ENCODE measurements around the gene RECQL.

The RECQL gene

GRCh38 chr12:21501258-21502163, at the start of gene RECQL, which contains the start of gene GOLT1B:
RECQL (minus strand) TSS chr12:21501635; CDS start chr12:21499570, 2,065 bp downstream.
GOLT1B (plus strand) TSS chr12:21501789; CDS start chr12:21501924, 135 bp downstream.
- no peaks in the 10 kb centered on the region for H3K9me3 Mint-ChIP-seq
- no peaks in the 10 kb centered on the region for H3K27me3 Mint-ChIP-seq
- H3K4me1 Mint-ChIP-seq (ENCODE audit: low read depth) = peaks cover 58% of the 10 kb centered on the region
- H3K4me3 Mint-ChIP-seq = no peak within 1 kb of the TSS
- peaks cover 57% of the 10 kb centered on the region for H3K36me3 Mint-ChIP-seq (ENCODE audit: low read depth)
- no peak within 1 kb of the TSS for H3K27ac Mint-ChIP-seq
- peak; percentile 87 for DNase-seq

DNA sequence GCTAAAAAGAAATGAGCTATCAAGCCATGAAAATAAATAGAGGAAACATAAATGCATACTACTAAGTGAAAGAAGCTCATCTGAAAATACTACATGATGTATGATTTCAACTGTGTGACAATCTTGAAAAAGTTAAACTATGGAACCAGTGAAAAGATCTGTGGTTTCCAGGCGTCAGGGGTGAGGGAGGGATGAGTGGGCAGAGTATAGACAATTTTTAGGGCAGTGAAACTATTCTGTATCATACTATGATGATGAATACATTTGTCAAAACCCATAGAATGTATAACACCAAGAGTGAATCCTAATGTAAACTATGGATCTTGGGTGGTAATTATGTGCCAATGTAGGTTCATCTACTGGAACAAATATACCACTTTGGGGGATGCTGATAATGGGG, 46.0 kb upstream of the RECQL start:
- Mint-ChIP-seq H3K27me3 (peaks cover 2% of the 10 kb centered on the region), H3K4me1 (ENCODE audit: low read depth) (peaks cover 19% of the 10 kb centered on the region), H3K36me3 (ENCODE audit: low read depth) (no peaks in the 10 kb centered on the region), H3K9me3 (no peaks in the 10 kb centered on the region), H3K27ac (peak overlapping the region; percentile 37), H3K4me3 (no peak overlapping the region)
- DNase-seq = no peak

DNA sequence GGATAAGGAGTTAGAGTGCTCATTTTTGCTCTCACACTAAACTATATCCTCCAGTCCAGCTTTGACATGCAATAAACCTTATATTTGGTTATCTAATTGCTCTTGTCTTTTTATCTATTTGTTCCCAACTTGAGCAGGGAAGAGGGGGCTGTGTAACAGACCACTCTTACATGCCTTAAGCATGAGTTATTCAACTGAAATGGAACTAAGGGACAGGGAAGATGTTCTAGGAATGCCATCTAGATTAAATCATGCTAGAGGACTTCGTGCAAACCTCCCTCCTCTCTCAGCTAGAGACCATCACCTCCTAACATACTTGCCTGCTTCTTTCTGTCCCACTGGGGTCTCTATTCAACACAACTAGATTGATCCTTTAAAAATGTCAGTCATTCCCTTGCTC, 45.3 kb upstream of the RECQL start:
- H3K27ac Mint-ChIP-seq = no peak overlapping the region
- peaks cover 2% of the 10 kb centered on the region for H3K27me3 Mint-ChIP-seq
- H3K4me1 Mint-ChIP-seq (ENCODE audit: low read depth) = peaks cover 19% of the 10 kb centered on the region
- H3K9me3 Mint-ChIP-seq = no peaks in the 10 kb centered on the region
- H3K36me3 Mint-ChIP-seq (ENCODE audit: low read depth) = no peaks in the 10 kb centered on the region
- DNase-seq = no peak
- no peak overlapping the region for H3K4me3 Mint-ChIP-seq

GRCh38 chr12:21545557-21545956, 44.1 kb upstream of the RECQL start:
- no peaks in the 10 kb centered on the region for H3K36me3 Mint-ChIP-seq (ENCODE audit: low read depth)
- no peak for DNase-seq
- peaks cover 2% of the 10 kb centered on the region for H3K27me3 Mint-ChIP-seq
- peaks cover 19% of the 10 kb centered on the region for H3K4me1 Mint-ChIP-seq (ENCODE audit: low read depth)
- no peak overlapping the region for H3K4me3 Mint-ChIP-seq
- H3K9me3 Mint-ChIP-seq = no peaks in the 10 kb centered on the region
- no peak overlapping the region for H3K27ac Mint-ChIP-seq

DNA sequence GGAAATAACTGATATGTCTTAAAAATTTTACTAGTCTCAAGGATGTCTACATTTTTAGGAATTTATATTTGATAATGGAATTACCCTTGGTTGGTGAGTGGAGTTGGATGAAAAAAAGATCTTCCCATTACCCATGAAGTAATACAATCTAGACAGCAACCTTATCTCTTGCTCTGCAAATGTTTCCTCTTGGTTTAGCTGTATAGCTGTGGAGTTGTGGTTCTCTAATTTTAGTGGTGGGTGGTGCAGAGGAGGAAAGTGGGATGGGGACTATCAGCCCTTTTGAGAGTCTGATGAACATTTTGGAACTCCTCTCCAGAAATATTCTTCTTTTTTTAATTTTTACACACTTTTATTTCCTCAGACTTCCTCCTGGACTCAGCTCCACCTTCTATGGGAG, 41.7 kb upstream of the RECQL start:
- peaks cover 2% of the 10 kb centered on the region for H3K27me3 Mint-ChIP-seq
- no peaks in the 10 kb centered on the region for H3K36me3 Mint-ChIP-seq (ENCODE audit: low read depth)
- H3K4me3 Mint-ChIP-seq = no peak overlapping the region
- DNase-seq = no peak
- no peaks in the 10 kb centered on the region for H3K9me3 Mint-ChIP-seq
- peaks cover 30% of the 10 kb centered on the region for H3K4me1 Mint-ChIP-seq (ENCODE audit: low read depth)
- H3K27ac Mint-ChIP-seq = no peak overlapping the region

- Mint-ChIP-seq H3K27ac (no peak overlapping the region), H3K36me3 (ENCODE audit: low read depth) (no peaks in the 10 kb centered on the region), H3K9me3 (no peaks in the 10 kb centered on the region), H3K4me1 (ENCODE audit: low read depth) (peaks cover 23% of the 10 kb centered on the region), H3K27me3 (peaks cover 2% of the 10 kb centered on the region), H3K4me3 (no peak overlapping the region)
- DNase-seq = no peak
Observed at GRCh38 chr12:21542403-21542802, 41.0 kb upstream of the RECQL start.

DNA sequence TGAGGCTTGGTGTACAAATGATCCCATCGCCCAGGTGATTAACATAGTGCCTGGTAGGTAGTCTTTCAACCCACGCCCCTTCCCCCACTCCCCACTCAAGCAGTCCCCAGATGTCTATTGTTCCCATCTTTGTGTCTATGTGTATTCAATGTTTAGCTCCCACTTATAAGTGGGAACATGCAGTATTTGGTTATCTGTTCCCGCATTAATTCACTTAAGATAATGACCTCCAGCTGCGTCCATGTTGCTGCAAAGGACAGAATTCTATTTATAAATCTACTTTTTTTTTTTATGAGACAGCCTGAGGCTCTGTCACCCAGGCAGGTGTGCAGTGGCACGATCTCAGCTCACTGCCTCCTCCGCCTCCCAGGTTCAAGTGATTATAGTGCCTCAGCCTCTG, 40.3 kb upstream of the RECQL start:
- no peak overlapping the region for H3K27ac Mint-ChIP-seq
- H3K9me3 Mint-ChIP-seq = no peaks in the 10 kb centered on the region
- no peak for DNase-seq
- peaks cover 17% of the 10 kb centered on the region for H3K4me1 Mint-ChIP-seq (ENCODE audit: low read depth)
- no peak overlapping the region for H3K4me3 Mint-ChIP-seq
- H3K27me3 Mint-ChIP-seq = peaks cover 2% of the 10 kb centered on the region
- no peaks in the 10 kb centered on the region for H3K36me3 Mint-ChIP-seq (ENCODE audit: low read depth)

GRCh38 chr12:21539797-21540196, 38.4 kb upstream of the RECQL start:
- no peaks in the 10 kb centered on the region for H3K36me3 Mint-ChIP-seq (ENCODE audit: low read depth)
- no peak overlapping the region for H3K4me3 Mint-ChIP-seq
- H3K9me3 Mint-ChIP-seq = no peaks in the 10 kb centered on the region
- no peak overlapping the region for H3K27ac Mint-ChIP-seq
- H3K4me1 Mint-ChIP-seq (ENCODE audit: low read depth) = peaks cover 14% of the 10 kb centered on the region
- no peak for DNase-seq
- peaks cover 4% of the 10 kb centered on the region for H3K27me3 Mint-ChIP-seq

- Mint-ChIP-seq H3K4me3 (no peak overlapping the region), H3K9me3 (no peaks in the 10 kb centered on the region), H3K27me3 (peaks cover 6% of the 10 kb centered on the region), H3K27ac (no peak overlapping the region), H3K36me3 (ENCODE audit: low read depth) (no peaks in the 10 kb centered on the region), H3K4me1 (ENCODE audit: low read depth) (peaks cover 14% of the 10 kb centered on the region)
- DNase-seq = no peak
Observed at GRCh38 chr12:21538061-21538653, 36.7 kb upstream of the RECQL start.

- Mint-ChIP-seq H3K27me3 (peaks cover 37% of the 10 kb centered on the region), H3K4me3 (no peak overlapping the region), H3K36me3 (ENCODE audit: low read depth) (no peaks in the 10 kb centered on the region), H3K27ac (no peak overlapping the region), H3K4me1 (ENCODE audit: low read depth) (peaks cover 10% of the 10 kb centered on the region), H3K9me3 (peaks cover 2% of the 10 kb centered on the region)
- DNase-seq = no peak
Observed at GRCh38 chr12:21529456-21529855, 28.0 kb upstream of the RECQL start.

DNA sequence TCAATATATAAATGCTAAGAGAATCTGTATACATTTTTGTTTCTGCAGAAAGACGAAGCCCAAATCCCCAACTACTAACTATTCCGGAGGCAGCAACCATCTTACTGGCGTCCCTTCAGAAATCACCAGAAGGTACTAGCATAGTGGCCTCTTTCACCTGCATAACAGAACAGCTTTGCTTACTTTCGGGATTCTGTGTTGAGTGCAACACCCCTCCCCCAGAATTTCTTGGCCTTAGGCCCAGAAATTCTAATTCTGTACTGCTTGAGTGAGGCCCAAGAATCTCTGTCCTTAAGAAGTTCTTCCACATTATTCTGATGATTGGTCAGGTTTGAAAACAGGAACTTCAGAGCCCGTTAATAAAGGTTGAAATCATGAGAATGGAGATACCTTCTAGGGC, 27.5 kb upstream of the RECQL start:
- peaks cover 6% of the 10 kb centered on the region for H3K9me3 Mint-ChIP-seq
- no peak overlapping the region for H3K4me3 Mint-ChIP-seq
- H3K27ac Mint-ChIP-seq = no peak overlapping the region
- no peaks in the 10 kb centered on the region for H3K36me3 Mint-ChIP-seq (ENCODE audit: low read depth)
- H3K27me3 Mint-ChIP-seq = peaks cover 37% of the 10 kb centered on the region
- no peak for DNase-seq
- peaks cover 10% of the 10 kb centered on the region for H3K4me1 Mint-ChIP-seq (ENCODE audit: low read depth)

DNA sequence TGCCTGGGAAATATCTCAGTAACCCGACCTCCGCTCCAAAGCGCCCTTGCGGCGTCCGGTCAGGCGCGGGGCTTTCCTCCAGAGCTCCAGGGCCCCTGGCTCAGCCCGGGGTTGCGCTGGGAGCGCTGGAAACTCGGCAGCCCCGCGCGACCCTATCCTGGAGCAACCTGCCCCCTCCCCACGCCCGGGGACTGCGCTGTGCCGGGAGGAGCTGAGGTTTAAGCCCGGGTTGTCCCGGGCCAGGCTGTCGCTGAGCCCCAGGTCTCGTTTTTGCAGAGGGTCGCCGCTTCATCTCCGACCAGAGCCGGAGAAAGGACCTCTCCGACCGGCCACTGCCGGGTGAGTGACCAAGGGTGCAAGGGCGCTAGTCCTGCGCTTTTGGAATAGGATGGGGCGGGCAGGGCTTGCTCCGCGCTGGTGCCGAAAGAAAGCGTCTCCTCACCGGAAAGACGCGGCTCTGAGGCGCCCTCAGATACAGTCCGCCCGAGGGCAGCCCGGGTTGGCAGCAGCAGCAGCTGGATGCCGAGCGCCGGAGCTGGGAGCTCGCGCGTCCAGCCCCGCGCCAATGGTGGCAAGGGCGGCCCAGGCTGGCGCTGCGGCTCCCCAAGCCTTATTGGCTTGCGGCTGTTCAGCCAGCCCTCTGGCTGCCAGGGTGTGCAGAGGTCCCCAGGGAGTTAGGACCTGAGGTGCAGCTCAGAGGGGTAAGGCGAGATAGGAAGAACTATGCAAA, 26.2 kb upstream of the RECQL start:
- Mint-ChIP-seq H3K27ac (no peak overlapping the region), H3K27me3 (peaks cover 37% of the 10 kb centered on the region), H3K9me3 (peaks cover 6% of the 10 kb centered on the region), H3K36me3 (ENCODE audit: low read depth) (no peaks in the 10 kb centered on the region), H3K4me3 (peak overlapping the region; percentile 78), H3K4me1 (ENCODE audit: low read depth) (peaks cover 10% of the 10 kb centered on the region)
- DNase-seq = peak; percentile 77

DNA sequence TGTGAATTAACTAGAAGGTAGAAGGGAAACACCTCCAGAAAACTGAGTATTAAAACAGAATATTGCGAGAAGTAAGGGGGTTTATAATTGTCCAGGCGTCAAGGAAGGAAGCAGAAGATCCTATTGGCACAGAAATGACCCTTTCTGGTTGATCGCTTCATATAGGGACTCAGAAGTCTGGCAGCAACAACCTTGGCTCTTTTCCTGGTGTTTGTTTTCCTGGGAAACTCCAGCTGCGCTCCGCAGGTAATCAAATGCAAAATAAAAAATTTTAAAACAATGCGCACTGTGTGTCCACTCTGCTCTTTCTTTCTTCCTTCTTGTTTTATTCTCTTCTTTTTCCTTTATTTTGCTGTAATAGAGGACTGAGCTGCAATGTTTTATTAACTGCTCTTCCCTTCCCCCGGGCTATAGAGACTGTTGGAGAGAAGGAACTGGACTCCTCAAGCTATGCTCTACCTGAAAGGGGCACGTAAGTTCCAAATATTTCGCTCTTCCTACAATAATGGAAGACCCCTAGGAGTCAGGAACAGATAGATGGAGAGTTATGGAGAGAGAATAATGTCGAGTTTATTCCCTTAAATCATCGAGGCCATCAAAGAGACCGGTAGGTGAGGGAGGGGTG, 25.4 kb upstream of the RECQL start:
- H3K4me3 Mint-ChIP-seq = peak overlapping the region; percentile 64
- H3K27me3 Mint-ChIP-seq = peaks cover 36% of the 10 kb centered on the region
- peaks cover 6% of the 10 kb centered on the region for H3K9me3 Mint-ChIP-seq
- H3K4me1 Mint-ChIP-seq (ENCODE audit: low read depth) = peaks cover 10% of the 10 kb centered on the region
- H3K27ac Mint-ChIP-seq = no peak overlapping the region
- DNase-seq = no peak
- H3K36me3 Mint-ChIP-seq (ENCODE audit: low read depth) = no peaks in the 10 kb centered on the region

DNA sequence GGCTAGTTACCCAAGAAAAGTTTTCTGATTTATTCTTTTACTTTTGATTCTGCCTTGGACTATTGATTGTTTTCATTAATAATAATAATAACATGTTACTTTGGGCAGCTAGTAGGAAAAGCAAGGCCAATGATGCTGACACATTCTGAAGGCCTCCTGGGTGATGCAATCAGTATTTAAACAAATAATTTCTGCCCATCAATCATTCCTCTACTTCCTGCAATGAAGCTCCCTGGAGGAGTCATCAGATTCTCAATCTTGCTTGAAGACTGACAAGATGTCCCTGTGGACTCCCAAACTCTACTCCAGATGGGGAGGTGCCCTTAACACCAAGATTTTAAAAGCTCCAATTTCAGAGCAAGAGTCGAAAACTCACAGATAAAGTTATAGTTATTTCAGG, 24.6 kb upstream of the RECQL start, which contains the start of gene SPX:
SPX (plus strand) TSS at position 244 of the 400 bp plus-strand sequence. CDS start 177 bp downstream, outside the sequence.
- Mint-ChIP-seq H3K27ac (no peak within 1 kb of the TSS), H3K36me3 (ENCODE audit: low read depth) (no peaks in the 10 kb centered on the region), H3K4me1 (ENCODE audit: low read depth) (peaks cover 10% of the 10 kb centered on the region), H3K9me3 (peaks cover 6% of the 10 kb centered on the region), H3K4me3 (peak within 1 kb of the TSS; percentile 64), H3K27me3 (peaks cover 29% of the 10 kb centered on the region)
- DNase-seq = no peak

All from activated T-cell treated with anti-CD3 and anti-CD28 coated beads, Interleukin-2, amount 50 U/mL, for 24 hours (primary cell).